GM19035 (cell line): Measurements from ENCODE around the gene ZSCAN29.

ENCODE experiments used
- ATAC-seq: cut with Tn5 transposase; IDR thresholded peaks from one replicate; pipeline ENCODE4 v1.9.1; 2021; ENCODE audit not compliant: unreplicated experiment

The ZSCAN29 gene

DNA sequence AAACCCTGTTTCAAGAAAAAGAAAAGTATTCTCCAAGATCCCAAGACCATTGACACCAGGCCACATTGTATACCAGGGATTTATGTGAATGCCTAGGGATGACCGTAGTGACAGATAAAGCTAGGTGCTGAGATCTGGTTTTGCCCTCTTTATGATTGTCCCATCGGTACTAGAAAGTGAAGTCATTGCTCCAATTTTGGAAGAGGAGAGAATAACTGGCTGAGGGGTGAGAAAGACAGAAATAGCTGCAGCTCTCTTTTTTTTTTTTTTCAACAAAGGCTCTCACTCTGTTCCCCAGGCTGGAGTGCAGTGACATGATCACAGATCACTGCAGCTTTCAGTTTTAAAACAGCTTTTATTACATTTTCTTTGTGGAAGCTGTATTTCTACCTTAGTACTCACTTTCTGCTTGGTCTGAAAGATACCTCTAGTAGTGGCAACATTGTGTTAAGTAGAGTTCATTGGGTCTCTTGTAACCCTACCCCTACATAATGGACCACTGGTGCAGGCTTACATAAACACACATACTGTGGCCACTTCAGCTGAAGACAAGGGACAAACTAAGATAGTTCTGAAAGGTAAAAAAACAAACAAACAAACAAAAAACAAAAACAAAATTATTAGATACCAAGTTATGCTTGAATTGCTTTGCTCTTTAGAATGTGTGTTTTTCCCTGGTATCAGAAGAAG, 18.0 kb downstream of the ZSCAN29 start:
- no peak for ATAC-seq

DNA sequence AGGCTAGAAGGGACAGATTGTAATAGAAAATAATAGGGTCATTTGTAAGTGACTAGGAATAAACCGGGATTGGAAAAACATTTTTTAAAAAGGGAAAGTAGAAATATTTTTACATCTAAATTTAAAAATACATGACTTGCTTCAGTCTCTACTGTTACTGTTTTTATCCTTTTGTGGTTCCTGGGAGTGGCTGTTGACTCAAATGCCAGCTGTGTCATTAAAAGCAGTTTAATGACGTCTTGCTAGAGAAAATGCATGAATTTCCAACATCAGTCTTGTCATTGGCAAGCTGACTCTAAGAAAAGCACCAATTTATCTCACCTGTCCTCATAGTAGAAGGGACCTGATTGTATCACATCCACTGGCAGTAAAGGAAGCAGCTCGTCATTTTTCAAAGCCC, 23.7 kb downstream of the ZSCAN29 start:
- ATAC-seq: no peak

- ATAC-seq: no peak
Measured at GRCh38 chr15:43346305-43346704, 24.5 kb downstream of the ZSCAN29 start.

GRCh38 chr15:43330780-43331087, 40.1 kb downstream of the ZSCAN29 start:
- ATAC-seq: peak; percentile 17

DNA sequence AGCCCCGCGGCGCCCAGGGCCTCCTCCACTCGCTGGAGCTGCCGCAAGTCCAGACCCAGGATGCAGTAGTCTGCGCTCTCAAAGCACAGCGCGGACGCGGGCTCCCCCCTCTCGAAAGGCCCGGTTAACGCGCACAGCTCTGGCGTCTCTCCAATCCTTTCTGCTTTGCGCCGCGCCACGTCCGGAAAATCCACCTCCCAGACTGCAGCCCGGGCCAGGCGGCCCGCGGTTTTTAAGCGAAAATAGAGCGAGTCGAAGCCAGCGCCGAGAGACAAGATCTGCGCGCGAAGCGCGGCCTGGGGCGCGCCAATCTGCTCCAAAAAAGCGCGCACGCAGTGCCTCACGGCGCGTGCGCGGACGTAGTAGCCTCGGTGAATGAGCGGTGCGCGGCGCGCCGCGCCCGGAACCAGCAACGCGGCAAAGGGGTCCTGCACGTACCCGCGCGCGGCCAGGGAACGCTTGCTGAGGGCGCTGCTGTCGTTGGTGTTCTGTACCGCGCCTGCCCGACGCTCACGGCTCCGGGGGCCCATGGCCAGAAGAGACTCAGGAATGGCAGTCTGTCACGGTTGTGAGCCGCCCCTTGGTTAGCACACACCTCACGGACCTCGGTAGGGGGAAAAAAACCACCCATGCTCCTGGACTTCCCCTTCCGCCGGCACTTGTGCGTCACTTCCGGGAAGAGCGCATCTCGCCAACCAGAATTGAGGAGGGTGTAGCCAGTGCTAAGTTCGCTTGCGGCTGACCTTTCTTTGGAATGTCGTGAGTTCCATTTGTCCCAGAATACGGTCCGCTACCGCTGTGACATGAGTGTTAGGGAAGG, 40.7 kb downstream of the ZSCAN29 start, which contains the start of gene LCMT2:
LCMT2 (minus strand) TSS at position 614 of the 820 bp plus-strand sequence; CDS start at position 530, 84 bp downstream.
- ATAC-seq: peak; percentile 90

- no peak for ATAC-seq
Measured at GRCh38 chr15:43329217-43329959, 41.5 kb downstream of the ZSCAN29 start.

DNA sequence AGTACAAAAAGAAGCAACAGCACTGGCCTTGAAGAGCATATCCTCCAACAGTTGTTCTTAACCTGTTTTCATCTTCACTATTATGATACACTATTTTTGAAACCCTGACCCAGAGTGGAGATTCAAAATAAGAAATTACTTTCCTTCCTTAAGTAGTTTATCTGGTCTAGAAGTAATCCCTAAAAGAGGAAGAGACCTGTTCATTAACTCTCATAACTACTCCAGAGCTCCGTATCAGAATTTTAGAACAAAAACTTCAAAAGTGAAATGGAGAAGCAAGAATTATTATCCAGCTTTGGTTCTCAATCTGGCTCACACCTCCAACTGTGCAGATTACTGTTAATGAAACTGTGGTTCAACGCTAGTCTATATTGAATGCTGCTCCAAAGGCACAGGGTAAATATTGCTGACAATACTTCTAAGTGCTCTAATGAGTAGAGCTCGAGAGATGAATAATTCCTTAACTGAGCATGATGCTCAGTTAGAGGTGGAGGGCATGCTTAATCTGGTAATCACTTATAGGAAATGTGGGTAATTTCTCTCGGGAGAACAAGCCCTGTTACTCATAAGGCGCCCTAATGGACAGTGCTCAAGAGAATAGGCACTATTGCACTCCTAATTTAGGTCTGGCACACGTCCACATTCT, 45.7 kb downstream of the ZSCAN29 start:
- ATAC-seq: no peak

- no peak for ATAC-seq
Measured at GRCh38 chr15:43318990-43319771, 51.7 kb downstream of the ZSCAN29 start.

GRCh38 chr15:43317566-43318184, 53.2 kb downstream of the ZSCAN29 start:
- ATAC-seq: no peak

GRCh38 chr15:43316971-43317346, 53.9 kb downstream of the ZSCAN29 start:
- ATAC-seq: no peak

DNA sequence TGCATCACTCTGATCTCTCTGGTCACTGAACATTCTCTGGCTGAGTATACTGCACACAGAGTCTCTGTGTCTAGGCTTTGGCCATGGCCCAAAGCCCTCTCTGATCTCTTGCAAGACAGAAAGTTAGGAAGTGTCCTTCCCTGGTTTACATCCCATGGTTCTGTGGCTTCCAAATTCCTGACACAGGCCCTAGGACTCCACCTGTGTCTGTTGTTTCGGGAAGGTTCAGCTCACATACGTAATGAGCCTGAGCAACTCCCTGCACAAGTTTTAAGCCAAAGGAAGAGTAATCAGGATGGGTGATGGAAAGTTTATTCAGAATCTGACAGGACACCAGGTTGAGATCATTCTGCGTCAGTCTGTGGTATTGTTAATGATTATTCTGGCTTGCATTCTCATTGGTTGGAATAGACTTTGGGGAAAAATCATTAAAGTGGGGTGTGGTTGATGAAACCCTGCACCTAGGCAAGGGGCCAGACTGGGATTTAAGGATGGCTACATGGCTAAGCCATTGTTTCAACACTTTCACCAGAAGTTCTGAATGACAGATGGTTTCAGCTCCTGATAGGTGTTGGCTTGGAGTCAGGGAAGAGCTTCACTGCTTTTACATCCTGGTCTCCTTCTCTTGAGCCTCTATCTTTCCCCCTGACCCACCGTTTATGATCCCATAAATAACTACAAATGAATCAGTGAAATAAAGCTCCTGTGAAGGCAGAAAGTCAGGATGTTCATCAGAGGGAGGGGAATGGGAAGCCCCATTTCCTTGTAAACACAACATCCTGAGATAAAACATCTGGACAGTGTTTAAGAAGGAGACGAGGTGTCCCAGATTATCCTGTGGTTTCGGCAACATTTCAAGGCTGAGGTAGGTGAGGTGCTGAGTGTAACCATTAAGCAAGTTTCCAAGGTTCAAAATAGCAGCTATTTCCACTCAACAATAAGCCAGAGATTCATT, 54.5 kb downstream of the ZSCAN29 start:
- no peak for ATAC-seq

GRCh38 chr15:43314171-43314570, 56.7 kb downstream of the ZSCAN29 start:
- ATAC-seq: no peak

- no peak for ATAC-seq
Measured at GRCh38 chr15:43312378-43312777, 58.5 kb downstream of the ZSCAN29 start.
